Right lobe of liver (tissue), 6 donors: Measurements from ENCODE around the gene KDM7A. TPM values are rescaled to one million over a fixed set of nuclear protein-coding genes. Genes with fewer than 3 reads are reported as not detected.
"Not testable (repeated sequence)": the region's sequence is repeated elsewhere in the genome, so short reads cannot be mapped to it uniquely, and the experiment has no call there.

ENCODE experiments used
- ATAC-seq, 4 donors: fragments of 200-7000 bp; cut with Tn5 transposase; one replicate each; pipeline ENCODE4 v1.9.1; 2020; ENCODE audit warnings: mild to moderate bottlenecking in 4 of 4, moderate library complexity in 4 of 4
- DNase-seq, 3 donors: peaks; one replicate each; pipeline ENCODE4 v3.0.0-alpha.2; 2020
- H3K27ac ChIP-seq, 3 donors: fragments of 200-600 bp; one replicate each; pipeline ENCODE4 v1.8.0; 2022
- H3K27me3 ChIP-seq, 2 donors: fragments of 200-600 bp; one replicate each; pipeline ENCODE4 v1.8.0; 2022
- H3K36me3 ChIP-seq, 4 donors: fragments of 200-600 bp; sonication (generic) in 1 of 4; one replicate each; pipeline versions ENCODE4 v1.5.1 to v1.8.0; 2017 to 2022; ENCODE audit warnings: control low read depth in 1 of 4
- H3K4me1 ChIP-seq, 4 donors: fragments of 200-600 bp; sonication (generic) in 1 of 4; one replicate each; pipeline versions ENCODE4 v1.5.1 to v1.8.0; 2017 to 2022; ENCODE audit warnings: control low read depth in 1 of 4
- H3K4me3 ChIP-seq, 3 donors: fragments of 200-600 bp; one replicate each; pipeline ENCODE4 v1.8.0; 2022
- H3K9me3 ChIP-seq, 4 donors: fragments of 200-600 bp; sonication (generic) in 1 of 4; one replicate each; pipeline versions ENCODE4 v1.5.1 to v1.8.0; 2017 to 2022; ENCODE audit warnings: control low read depth in 1 of 4
- CTCF ChIP-seq, 4 donors: fragments of 200-600 bp in 3 of 4; fragments of 450-650 bp in 1 of 4; IDR thresholded peaks; one replicate each; pipeline versions ENCODE4 v1.5.1 to v1.8.0; 2016 to 2022; ENCODE audit warnings: antibody characterized with exemption in 4 of 4, mild to moderate bottlenecking in 2 of 4
- POLR2A ChIP-seq: fragments of 450-650 bp; IDR thresholded peaks from one replicate; pipeline ENCODE4 v1.6.1; 2017; ENCODE audit warnings: antibody characterized with exemption, mild to moderate bottlenecking
- WGBS: methylation state at CpG from one replicate; pipeline ENCODE4 v1.1.6; 2018; ENCODE audit warnings: low coverage, low lambda C conversion rate; ENCODE audit not compliant: insufficient coverage; ENCODE audit errors: missing lambda C conversion rate; 5-methylcytosine and 5-hydroxymethylcytosine counted together
- intact Hi-C, 2 donors: fragments of 100-400 bp; cut with DNase I; formaldehyde crosslinking; loops; one replicate each; pipeline versions ENCODE4 v1.11.2 to v1.14.1; 2022
- total RNA-seq, 6 experiments: library from RNA; depleted of rRNA in 2 of 6; stranded (reverse); fragments of >200 nt in 2 of 6; fragmentation: NEBNext Ultra II Directional in 3 of 6; extraction: Animal tissue kit (Norgen Biotek cat#: 25700) in 3 of 6; gene quantifications; one replicate each; pipeline versions ENCODE4 v1.1.0 to v1.2.4, GENCODE V29; 2016 to 2023
- donor health status: DM: no; HTN: yes; CAD: no.
- donor health status: DM: no; HTN: no; CAD: no.
- donor health status: DM: no; HTN: no; CAD: no.
- donor health status: DM: no; HTN: yes; CAD: no.
- donor health status: DM: no; HTN: yes; CAD: no.

The KDM7A gene
- total RNA-seq, 6 experiments from 2014 or later, result 3.7 to 10.7 (median 6.8) TPM

- no peaks in the 10 kb centered on the region for H3K9me3 ChIP-seq
- intact Hi-C loops, result no loop called here
- TF ChIP-seq POLR2A (no peak), CTCF (IDR thresholded peaks at IDR 0.05) (no peak)
- no peaks in the 10 kb centered on the region for H3K27me3 ChIP-seq
- no peak for DNase-seq
- ATAC-seq, result no peak
- H3K27ac ChIP-seq, result no peak overlapping the region
- peaks cover 0 to 30% (median 12%) of the 10 kb centered on the region in 4 donors for H3K36me3 ChIP-seq
- no peaks in the 10 kb centered on the region for H3K4me1 ChIP-seq
- H3K4me3 ChIP-seq, result no peak overlapping the region
- WGBS, result 97% methylated on average over 5 of the region's 6 CpGs
These were observed 50.2 kb downstream of the KDM7A start for GRCh38 chr7:140126435-140127034.

DNA sequence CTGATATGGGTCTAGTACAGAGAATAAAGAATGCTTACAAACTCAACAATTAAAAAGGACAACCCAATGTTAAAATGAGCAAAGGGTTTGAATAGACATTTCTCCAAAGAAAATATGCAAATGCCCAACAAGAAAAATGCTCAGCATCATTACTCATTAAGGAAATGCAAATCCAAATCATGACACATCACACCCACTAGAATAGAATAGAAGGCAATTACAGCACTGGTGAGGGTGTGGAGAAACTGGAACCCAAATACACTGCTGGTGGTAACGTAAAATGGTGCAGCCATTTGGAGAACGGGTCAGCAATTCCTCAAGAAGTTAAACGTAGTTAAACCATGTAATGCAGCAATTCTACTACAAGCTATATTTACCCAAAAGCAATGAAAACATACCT, 53.8 kb downstream of the KDM7A start:
- H3K36me3 ChIP-seq, result peaks cover 0 to 23% (median 7%) of the 10 kb centered on the region in 4 donors
- H3K4me1 ChIP-seq, result no peaks in the 10 kb centered on the region
- intact Hi-C loops, result no loop called here
- H3K4me3 ChIP-seq, result no peak overlapping the region
- H3K9me3 ChIP-seq, result no peaks in the 10 kb centered on the region
- 93% methylated on average over 3 of the region's 3 CpGs for WGBS
- DNase-seq, result no peak
- H3K27ac ChIP-seq, result no peak overlapping the region
- no peaks in the 10 kb centered on the region for H3K27me3 ChIP-seq
- ATAC-seq, result no peak
- TF ChIP-seq POLR2A, result no peak
- TF ChIP-seq CTCF (IDR thresholded peaks at IDR 0.05), result no peak

GRCh38 chr7:140121326-140121725, 55.5 kb downstream of the KDM7A start:
- intact Hi-C loops, result no loop called here
- Histone ChIP-seq H3K27me3 (no peaks in the 10 kb centered on the region), H3K4me1 (no peaks in the 10 kb centered on the region), H3K9me3 (no peaks in the 10 kb centered on the region), H3K36me3 (peaks cover 0 to 24% (median 6%) of the 10 kb centered on the region in 4 donors), H3K4me3 (no peak overlapping the region), H3K27ac (no peak overlapping the region)
- no peak for DNase-seq
- ATAC-seq, result no peak
- TF ChIP-seq CTCF (IDR thresholded peaks at IDR 0.05), result no peak
- no peak for TF ChIP-seq POLR2A
- 82% methylated on average over 4 of the region's 4 CpGs for WGBS

DNA sequence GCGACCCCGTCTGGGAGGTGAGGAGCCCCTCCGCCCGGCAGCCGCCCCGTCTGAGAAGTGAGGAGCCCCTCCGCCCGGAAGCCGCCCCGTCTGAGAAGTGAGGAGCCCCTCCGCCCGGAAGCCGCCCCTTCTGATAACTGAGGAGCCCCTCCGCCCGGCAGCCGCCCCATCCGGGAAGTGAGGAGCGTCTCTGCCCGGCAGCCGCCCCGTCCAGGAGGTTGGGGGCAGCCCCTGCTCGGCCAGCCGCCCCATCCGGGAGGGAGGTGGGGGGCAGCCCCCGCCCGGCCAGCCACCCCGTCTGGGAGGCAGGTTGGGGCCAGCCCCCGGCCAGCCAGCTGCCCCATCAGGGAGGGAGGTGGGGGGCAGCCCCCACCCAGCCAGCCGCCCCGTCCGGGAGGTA, 62.0 kb downstream of the KDM7A start:
- peaks cover 0 to 30% (median 11%) of the 10 kb centered on the region in 4 donors for H3K36me3 ChIP-seq
- H3K27ac ChIP-seq, DNase-seq, H3K4me3 ChIP-seq, ATAC-seq, H3K4me1 ChIP-seq, H3K27me3 ChIP-seq, intact Hi-C loops, H3K9me3 ChIP-seq: not testable (repeated sequence)
- WGBS, result no CpG with 5 or more reads among the region's 31 CpGs

DNA sequence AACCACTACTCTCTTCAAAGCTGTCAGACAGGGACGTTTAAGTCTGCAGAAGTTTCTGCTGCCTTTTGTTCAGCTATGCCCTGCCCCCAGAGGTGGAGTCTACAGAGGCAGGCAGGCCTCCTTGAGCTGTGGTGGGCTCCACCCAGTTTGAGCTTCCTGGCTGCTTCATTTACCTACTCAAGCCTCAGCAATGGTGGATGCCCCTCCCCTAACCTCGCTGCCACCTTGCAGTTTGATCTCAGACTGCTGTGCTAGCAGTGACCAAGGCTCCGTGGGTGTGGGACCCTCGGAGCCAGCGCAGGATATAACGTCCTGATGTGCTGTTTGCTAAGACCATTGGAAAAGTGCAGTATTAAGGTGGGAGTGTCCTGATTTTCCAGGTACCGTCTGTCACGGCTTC, 68.0 kb downstream of the KDM7A start:
- H3K27me3 ChIP-seq, H3K27ac ChIP-seq, H3K9me3 ChIP-seq, H3K4me1 ChIP-seq, DNase-seq, ATAC-seq, intact Hi-C loops, H3K4me3 ChIP-seq: not testable (repeated sequence)
- WGBS, result no CpG with 5 or more reads among the region's 8 CpGs
- H3K36me3 ChIP-seq, result peaks cover 4 to 22% (median 13%) of the 10 kb centered on the region in 4 donors

GRCh38 chr7:140096459-140096858, 80.3 kb downstream of the KDM7A start:
- 81% methylated on average over 4 of the region's 4 CpGs for WGBS
- intact Hi-C loops, result no loop called here
- H3K4me1 ChIP-seq, result no peaks in the 10 kb centered on the region
- no peak overlapping the region for H3K4me3 ChIP-seq
- no peak overlapping the region for H3K27ac ChIP-seq
- no peak for DNase-seq
- ATAC-seq, result no peak
- TF ChIP-seq POLR2A, result no peak
- TF ChIP-seq CTCF (IDR thresholded peaks at IDR 0.05), result no peak
- no peaks in the 10 kb centered on the region for H3K9me3 ChIP-seq
- H3K27me3 ChIP-seq, result no peaks in the 10 kb centered on the region
- peaks cover 9 to 77% (median 33%) of the 10 kb centered on the region in 4 donors for H3K36me3 ChIP-seq
